Spleen (tissue), 7 donors: ENCODE measurements around the gene SMG6.

Experiments used
- POLR2A ChIP-seq, 3 donors: fragments of 450-650 bp; IDR thresholded peaks; one replicate each; pipeline ENCODE4 v1.5.1; 2017; ENCODE audit warnings: antibody characterized with exemption in 3 of 3, mild to moderate bottlenecking in 1 of 3
- TF ChIP-seq, protein P1 (sequence below), 11 experiments: fragments of 200-600 bp in 7 of 11; fragments of 450-650 bp in 4 of 11; sonication (generic) in 4 of 11; IDR thresholded peaks in 8 of 11; conservative IDR thresholded peaks in 3 of 11; 1 replicate in 7 of 11; 2 replicates in 4 of 11; pipeline versions ENCODE4 v1.4.0 to v1.8.0; 2016 to 2021; ENCODE audit warnings: antibody characterized with exemption in 11 of 11, inconsistent platforms in 4 of 11, mild to moderate bottlenecking in 1 of 11
- donor health status: DM: no; HTN: no; CAD: no; lungs with moderate emphysema.
- donor health status: DM: no; HTN: no; CAD: no.
- donor health status: DM: no; HTN: no; CAD: no.

- TF ChIP-seq POLR2A (IDR thresholded peaks at IDR 0.05), result no peak
- TF ChIP-seq, protein P1, sequence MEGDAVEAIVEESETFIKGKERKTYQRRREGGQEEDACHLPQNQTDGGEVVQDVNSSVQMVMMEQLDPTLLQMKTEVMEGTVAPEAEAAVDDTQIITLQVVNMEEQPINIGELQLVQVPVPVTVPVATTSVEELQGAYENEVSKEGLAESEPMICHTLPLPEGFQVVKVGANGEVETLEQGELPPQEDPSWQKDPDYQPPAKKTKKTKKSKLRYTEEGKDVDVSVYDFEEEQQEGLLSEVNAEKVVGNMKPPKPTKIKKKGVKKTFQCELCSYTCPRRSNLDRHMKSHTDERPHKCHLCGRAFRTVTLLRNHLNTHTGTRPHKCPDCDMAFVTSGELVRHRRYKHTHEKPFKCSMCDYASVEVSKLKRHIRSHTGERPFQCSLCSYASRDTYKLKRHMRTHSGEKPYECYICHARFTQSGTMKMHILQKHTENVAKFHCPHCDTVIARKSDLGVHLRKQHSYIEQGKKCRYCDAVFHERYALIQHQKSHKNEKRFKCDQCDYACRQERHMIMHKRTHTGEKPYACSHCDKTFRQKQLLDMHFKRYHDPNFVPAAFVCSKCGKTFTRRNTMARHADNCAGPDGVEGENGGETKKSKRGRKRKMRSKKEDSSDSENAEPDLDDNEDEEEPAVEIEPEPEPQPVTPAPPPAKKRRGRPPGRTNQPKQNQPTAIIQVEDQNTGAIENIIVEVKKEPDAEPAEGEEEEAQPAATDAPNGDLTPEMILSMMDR (IDR thresholded peaks at IDR 0.05 in 8 of 11, conservative IDR thresholded peaks at IDR 0.05 in 3 of 11), result no peak
These were observed 44.5 kb upstream of the SMG6 start for GRCh38 chr17:2347805-2348685.
